NB4 (cell line): ENCODE results near the gene RRM2.

ENCODE experiments used
- MYC ChIP-seq: IDR thresholded peaks from 2 replicates; pipeline ENCODE4 v1.6.1; 2011; ENCODE audit warnings: low read depth, low read length
- POLR2A ChIP-seq: IDR thresholded peaks from 2 replicates; pipeline ENCODE4 v1.6.1; 2011; ENCODE audit warnings: mild to moderate bottlenecking; ENCODE audit not compliant: insufficient read length; ENCODE audit errors: extremely low read depth
- TF ChIP-seq, protein P1 (sequence below): IDR thresholded peaks from one replicate; pipeline ENCODE4 v1.5.1; 2012; ENCODE audit warnings: low read depth, low read length
- TF ChIP-seq, protein P2 (sequence below): IDR thresholded peaks from 2 replicates; pipeline ENCODE4 v1.6.1; 2011; ENCODE audit warnings: low read depth, low read length

- no peak for TF ChIP-seq POLR2A
- TF ChIP-seq, protein P1, sequence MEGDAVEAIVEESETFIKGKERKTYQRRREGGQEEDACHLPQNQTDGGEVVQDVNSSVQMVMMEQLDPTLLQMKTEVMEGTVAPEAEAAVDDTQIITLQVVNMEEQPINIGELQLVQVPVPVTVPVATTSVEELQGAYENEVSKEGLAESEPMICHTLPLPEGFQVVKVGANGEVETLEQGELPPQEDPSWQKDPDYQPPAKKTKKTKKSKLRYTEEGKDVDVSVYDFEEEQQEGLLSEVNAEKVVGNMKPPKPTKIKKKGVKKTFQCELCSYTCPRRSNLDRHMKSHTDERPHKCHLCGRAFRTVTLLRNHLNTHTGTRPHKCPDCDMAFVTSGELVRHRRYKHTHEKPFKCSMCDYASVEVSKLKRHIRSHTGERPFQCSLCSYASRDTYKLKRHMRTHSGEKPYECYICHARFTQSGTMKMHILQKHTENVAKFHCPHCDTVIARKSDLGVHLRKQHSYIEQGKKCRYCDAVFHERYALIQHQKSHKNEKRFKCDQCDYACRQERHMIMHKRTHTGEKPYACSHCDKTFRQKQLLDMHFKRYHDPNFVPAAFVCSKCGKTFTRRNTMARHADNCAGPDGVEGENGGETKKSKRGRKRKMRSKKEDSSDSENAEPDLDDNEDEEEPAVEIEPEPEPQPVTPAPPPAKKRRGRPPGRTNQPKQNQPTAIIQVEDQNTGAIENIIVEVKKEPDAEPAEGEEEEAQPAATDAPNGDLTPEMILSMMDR, result no peak
- TF ChIP-seq, protein P2, sequence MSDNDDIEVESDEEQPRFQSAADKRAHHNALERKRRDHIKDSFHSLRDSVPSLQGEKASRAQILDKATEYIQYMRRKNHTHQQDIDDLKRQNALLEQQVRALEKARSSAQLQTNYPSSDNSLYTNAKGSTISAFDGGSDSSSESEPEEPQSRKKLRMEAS, result peak; percentile 94
- 0 out of 2 replicates have a peak, but pooled peaks have one; percentile 14 for TF ChIP-seq MYC
Measured at GRCh38 chr2:10120877-10121574, 1.5 kb upstream of the RRM2 start.
